NB4 (cell line): ENCODE data around the gene CAMKK1.

Experiments
- DNase-seq: peaks from one replicate; pipeline ENCODE4 v3.0.0; 2010; ENCODE audit warnings: low read depth
- H3K4me3 ChIP-seq: one replicate; pipeline ENCODE4 v1.5.1; 2011; ENCODE audit warnings: mild to moderate bottlenecking, low read depth, low read length, moderate library complexity
- MYC ChIP-seq: IDR thresholded peaks from 2 replicates; pipeline ENCODE4 v1.6.1; 2011; ENCODE audit warnings: low read depth, low read length
- POLR2A ChIP-seq: IDR thresholded peaks from 2 replicates; pipeline ENCODE4 v1.6.1; 2011; ENCODE audit warnings: mild to moderate bottlenecking; ENCODE audit not compliant: insufficient read length; ENCODE audit errors: extremely low read depth
- TF ChIP-seq, protein P1 (sequence below): IDR thresholded peaks from 2 replicates; pipeline ENCODE4 v1.6.1; 2011; ENCODE audit warnings: low read depth, low read length
- TF ChIP-seq, protein P2 (sequence below): IDR thresholded peaks from one replicate; pipeline ENCODE4 v1.5.1; 2012; ENCODE audit warnings: low read depth, low read length

CAMKK1 gene

DNA sequence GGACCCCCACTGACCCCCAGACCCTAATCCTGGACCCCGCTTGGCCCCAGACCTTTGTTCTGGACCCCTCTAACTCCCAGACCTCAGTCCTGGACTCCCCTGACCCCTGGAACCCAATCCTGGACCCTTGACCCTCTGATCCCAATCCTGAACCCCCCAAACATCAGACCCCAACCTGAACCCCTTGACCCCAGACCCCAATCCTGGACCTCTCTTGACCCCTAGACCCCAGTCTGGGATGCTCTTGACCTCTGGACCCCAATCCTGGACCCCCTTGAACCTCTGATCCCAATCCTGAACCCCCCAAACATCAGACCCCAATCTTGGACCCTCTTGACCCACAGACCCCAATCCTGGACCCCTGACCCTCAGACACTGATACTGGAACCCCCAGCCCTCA is 36.9 kb upstream of the CAMKK1 start:
- H3K4me3 ChIP-seq, result no peak overlapping the region
- TF ChIP-seq MYC (no peak), POLR2A (no peak)
- TF ChIP-seq, protein P1, sequence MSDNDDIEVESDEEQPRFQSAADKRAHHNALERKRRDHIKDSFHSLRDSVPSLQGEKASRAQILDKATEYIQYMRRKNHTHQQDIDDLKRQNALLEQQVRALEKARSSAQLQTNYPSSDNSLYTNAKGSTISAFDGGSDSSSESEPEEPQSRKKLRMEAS, result no peak
- TF ChIP-seq, protein P2, sequence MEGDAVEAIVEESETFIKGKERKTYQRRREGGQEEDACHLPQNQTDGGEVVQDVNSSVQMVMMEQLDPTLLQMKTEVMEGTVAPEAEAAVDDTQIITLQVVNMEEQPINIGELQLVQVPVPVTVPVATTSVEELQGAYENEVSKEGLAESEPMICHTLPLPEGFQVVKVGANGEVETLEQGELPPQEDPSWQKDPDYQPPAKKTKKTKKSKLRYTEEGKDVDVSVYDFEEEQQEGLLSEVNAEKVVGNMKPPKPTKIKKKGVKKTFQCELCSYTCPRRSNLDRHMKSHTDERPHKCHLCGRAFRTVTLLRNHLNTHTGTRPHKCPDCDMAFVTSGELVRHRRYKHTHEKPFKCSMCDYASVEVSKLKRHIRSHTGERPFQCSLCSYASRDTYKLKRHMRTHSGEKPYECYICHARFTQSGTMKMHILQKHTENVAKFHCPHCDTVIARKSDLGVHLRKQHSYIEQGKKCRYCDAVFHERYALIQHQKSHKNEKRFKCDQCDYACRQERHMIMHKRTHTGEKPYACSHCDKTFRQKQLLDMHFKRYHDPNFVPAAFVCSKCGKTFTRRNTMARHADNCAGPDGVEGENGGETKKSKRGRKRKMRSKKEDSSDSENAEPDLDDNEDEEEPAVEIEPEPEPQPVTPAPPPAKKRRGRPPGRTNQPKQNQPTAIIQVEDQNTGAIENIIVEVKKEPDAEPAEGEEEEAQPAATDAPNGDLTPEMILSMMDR, result no peak
- DNase-seq, result no peak

DNA sequence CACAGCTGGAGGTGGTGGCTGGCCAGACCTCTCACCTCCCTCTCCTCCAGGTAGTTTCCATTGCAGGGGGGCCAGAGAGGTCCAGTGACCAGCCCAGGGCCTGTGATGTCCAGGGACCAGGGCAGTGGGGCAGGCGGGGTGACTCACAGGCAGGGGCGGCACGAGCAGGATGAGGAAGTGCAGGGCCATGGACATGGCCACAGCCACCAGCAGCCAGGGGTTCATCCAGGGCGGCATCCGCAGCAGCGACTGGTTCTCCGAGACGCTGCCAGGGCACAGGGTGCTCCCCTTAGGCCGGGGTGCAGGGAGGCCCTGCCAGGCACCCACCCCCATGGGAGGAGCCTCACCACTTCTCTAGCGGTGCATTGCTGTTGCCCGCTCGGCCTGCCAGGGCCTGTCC is 36.3 kb upstream of the CAMKK1 start:
- TF ChIP-seq, protein P2, result no peak
- TF ChIP-seq, protein P1, result no peak
- TF ChIP-seq POLR2A (no peak), MYC (no peak)
- no peak overlapping the region for H3K4me3 ChIP-seq
- no peak for DNase-seq

DNA sequence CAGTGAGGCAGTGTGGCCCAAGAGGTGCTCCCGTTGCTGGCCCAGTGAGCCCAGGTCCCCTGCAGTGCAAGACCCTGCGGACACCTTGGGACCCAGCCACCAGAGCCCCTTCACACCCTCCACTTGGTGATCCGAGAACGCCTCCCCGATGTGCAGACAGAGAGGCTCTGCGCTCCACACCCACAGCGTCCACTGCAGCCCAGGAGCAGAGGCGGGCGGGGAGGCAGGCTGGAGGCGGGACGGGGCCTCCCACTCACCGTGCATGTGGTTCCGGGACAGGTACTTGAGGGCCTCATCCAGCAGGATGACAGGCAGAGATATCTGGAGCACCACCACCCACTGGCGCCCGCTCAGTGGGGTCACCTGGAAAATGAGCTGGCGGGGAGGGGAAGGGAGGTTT is 35.6 kb upstream of the CAMKK1 start:
- TF ChIP-seq, protein P1, result no peak
- TF ChIP-seq MYC, result no peak
- TF ChIP-seq, protein P2, result no peak
- TF ChIP-seq POLR2A, result no peak

DNA sequence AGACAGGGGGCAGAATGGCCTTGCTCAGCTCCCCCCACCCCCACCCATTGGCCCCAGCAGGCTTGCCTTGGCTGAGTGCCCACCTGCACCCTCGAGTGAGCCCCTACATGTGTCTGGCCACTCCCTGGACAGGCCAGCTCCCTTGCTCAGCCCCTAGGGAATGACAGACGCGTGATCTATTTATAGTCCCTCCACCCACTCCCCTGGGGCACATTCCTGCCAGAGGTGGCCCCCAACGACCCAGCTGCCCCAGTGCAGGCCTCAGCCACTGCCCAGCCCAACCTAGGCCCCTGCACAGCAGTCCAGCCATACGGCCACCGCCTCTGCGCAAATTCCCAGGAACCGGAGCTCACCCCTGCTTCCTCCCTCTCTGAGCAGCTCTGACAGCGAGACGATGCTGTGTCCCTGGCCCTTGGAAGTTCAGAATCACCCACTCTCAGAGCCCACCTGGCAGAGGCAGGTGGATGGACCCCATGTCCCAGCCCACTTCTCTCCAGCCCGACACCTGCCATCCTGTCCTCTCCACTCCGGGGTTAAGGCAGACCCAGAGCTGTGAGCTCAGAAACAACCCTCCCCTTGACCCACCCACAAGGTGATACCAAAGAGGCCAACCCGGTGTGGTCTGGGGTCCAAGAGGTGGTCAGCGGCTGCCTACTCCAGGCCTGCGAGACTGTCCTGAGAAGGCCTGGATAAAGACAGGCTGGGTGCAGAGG is 34.9 kb upstream of the CAMKK1 start:
- no peak overlapping the region for H3K4me3 ChIP-seq
- TF ChIP-seq POLR2A (no peak), MYC (no peak)
- TF ChIP-seq, protein P1, result no peak
- TF ChIP-seq, protein P2, result no peak
- DNase-seq, result no peak

More for the DNA sequence above, 35.6 kb upstream of the CAMKK1 start:
- no peak overlapping the region for H3K4me3 ChIP-seq
- no peak for DNase-seq

DNA sequence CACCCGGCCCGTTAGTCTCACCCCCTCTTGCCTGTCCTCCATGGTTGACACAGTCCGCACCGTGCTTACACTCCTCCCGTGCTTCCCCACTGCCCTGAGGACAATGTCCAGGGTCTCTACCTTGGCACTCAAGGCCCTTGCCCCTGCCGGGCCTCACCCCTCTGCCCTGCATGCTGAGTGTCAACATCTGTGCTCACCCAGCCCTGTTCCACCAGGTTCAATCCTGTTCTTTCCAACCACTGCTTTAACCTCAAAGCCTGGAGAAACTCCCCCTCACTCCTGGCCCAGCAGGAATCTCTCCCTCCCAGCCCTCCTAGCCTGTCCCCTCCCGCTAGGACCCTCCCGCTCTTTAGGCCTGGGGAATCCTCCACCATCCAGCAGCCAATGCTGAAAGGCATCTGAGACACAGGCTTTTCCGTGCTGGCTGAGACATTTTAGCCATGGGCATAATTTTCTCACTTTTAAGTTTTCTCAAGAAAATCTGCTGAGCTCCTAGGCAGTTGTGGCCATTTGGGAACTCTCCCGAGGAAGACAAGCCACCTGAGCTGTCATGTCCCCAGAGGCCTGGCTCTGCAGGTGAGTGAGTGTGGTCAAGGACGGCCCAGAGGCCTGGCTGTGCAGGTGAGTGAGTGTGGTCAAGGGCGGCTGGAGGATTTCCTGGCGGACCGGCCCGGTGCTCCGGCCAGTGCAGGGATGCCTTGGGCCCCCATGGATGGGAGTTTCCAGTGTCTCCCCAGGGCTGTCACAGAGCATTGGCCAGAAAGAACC is 34.2 kb upstream of the CAMKK1 start:
- TF ChIP-seq MYC (no peak), POLR2A (no peak)
- TF ChIP-seq, protein P1, result no peak
- H3K4me3 ChIP-seq, result no peak overlapping the region
- no peak for DNase-seq
